Measurements from ENCODE around the gene TMX2. TPM values are rescaled to one million over a fixed set of nuclear protein-coding genes. Genes with fewer than 3 reads are reported as not detected.

TMX2 gene
- total RNA-seq, 1 experiment from 2014 or later, result 138 TPM

GRCh38 chr11:57777969-57778317, 65.5 kb downstream of the TMX2 start:
- intact Hi-C loops (cut with micrococcal nuclease; ENCODE audit: unreplicated experiment), result loop anchor here (1.0 to 10.0 kb wide), 5 partner anchors 17 to 1777 kb away; partner anchors contain the start of genes CTNND1, SELENOH and TNKS1BP1
- Histone ChIP-seq H3K27ac (peak overlapping the region; percentile 93), H4K20me1 (ENCODE audit: insufficient read depth) (0 out of 2 replicates have a peak, but pooled peaks cover 3% of the 10 kb centered on the region), H3K4me3 (peak overlapping the region; percentile 50), H3K4me1 (replicated peaks; ENCODE audit: insufficient read depth) (peaks cover 95% of the 10 kb centered on the region), H3K9me3 (ENCODE audit: insufficient read depth, low read depth) (no peaks in the 10 kb centered on the region), H2AFZ (no peak overlapping the region), H3K27me3 (ENCODE audit: insufficient read depth, low read depth) (no peaks in the 10 kb centered on the region), H3F3A (ENCODE audit: insufficient read depth, low read depth) (peaks cover 83% of the 10 kb centered on the region), H3K4me2 (peak overlapping the region; percentile 91), H3K9me2 (ENCODE audit: insufficient read depth) (no peaks in the 10 kb centered on the region), H3K36me3 (ENCODE audit: low read depth) (peaks cover 11% of the 10 kb centered on the region; the same call in 1 of the 2 replicates), H3K79me2 (ENCODE audit: low read depth) (peaks cover 93% of the 10 kb centered on the region)
- DNase-seq, result peak; percentile 41 to 78
- TF ChIP-seq EZH2 (IDR thresholded peaks at IDR 0.05; ENCODE audit: low read depth), result no peak
- TF ChIP-seq CTCF (conservative IDR thresholded peaks at IDR 0.05), result no peak
- POLR2A ChIA-PET (ENCODE audit: unreplicated experiment), result interaction anchor here (0.6 to 1.8 kb wide), 7 partner anchors 14 to 376 kb away, joined by 3 to 38 read pairs (median 12); partner anchors contain the start of genes CTNND1 and SELENOH
- CTCF ChIA-PET, result interaction anchor here (2.4 to 3.2 kb wide), 2 partner anchors 16 to 23 kb away, joined by 10 to 38 read pairs; partner anchors contain the start of gene CTNND1
- TSS peak; percentile 54 for BruUV-seq (replicated peaks)

- H3K9me2 ChIP-seq (ENCODE audit: insufficient read depth), result no peaks in the 10 kb centered on the region
- H3K36me3 ChIP-seq (ENCODE audit: low read depth), result peaks cover 11% of the 10 kb centered on the region; the same call in 1 of the 2 replicates
- peak overlapping the region; percentile 93 for H3K27ac ChIP-seq
- no peaks in the 10 kb centered on the region for H3K27me3 ChIP-seq (ENCODE audit: insufficient read depth, low read depth)
- intact Hi-C loops (cut with micrococcal nuclease; ENCODE audit: unreplicated experiment), result loop anchor here (1.0 to 10.0 kb wide), 5 partner anchors 17 to 1776 kb away; partner anchors contain the start of genes CTNND1, SELENOH and TNKS1BP1
- DNase-seq, result peak; percentile 98 to 99
- peaks cover 93% of the 10 kb centered on the region for H3K79me2 ChIP-seq (ENCODE audit: low read depth)
- peaks cover 81% of the 10 kb centered on the region for H3F3A ChIP-seq (ENCODE audit: insufficient read depth, low read depth)
- no peak overlapping the region for H2AFZ ChIP-seq
- BruUV-seq (replicated peaks), result no TSS peak
- no peaks in the 10 kb centered on the region for H4K20me1 ChIP-seq (ENCODE audit: insufficient read depth)
- H3K4me2 ChIP-seq, result peak overlapping the region; percentile 91
- POLR2A ChIA-PET (ENCODE audit: unreplicated experiment), result interaction anchor here (0.5 to 1.8 kb wide), 10 partner anchors 15 to 1394 kb away, joined by 3 to 38 read pairs (median 5); partner anchors contain the start of genes CTNND1 and SELENOH
- CTCF ChIA-PET, result interaction anchor here (2.4 to 3.2 kb wide), 2 partner anchors 17 to 22 kb away, joined by 10 to 38 read pairs; partner anchors contain the start of gene CTNND1
- peaks cover 93% of the 10 kb centered on the region for H3K4me1 ChIP-seq (replicated peaks; ENCODE audit: insufficient read depth)
- H3K4me3 ChIP-seq, result peak overlapping the region; percentile 50; the same call in 1 of the 2 replicates
- no peaks in the 10 kb centered on the region for H3K9me3 ChIP-seq (ENCODE audit: insufficient read depth, low read depth)
- TF ChIP-seq EZH2 (IDR thresholded peaks at IDR 0.05; ENCODE audit: low read depth) (no peak), CTCF (conservative IDR thresholded peaks at IDR 0.05) (no peak)
Observed at GRCh38 chr11:57778318-57779037, 66.1 kb downstream of the TMX2 start.

- Histone ChIP-seq H3K4me2 (peak overlapping the region; percentile 91), H3K4me1 (replicated peaks; ENCODE audit: insufficient read depth) (peaks cover 85% of the 10 kb centered on the region), H3K27me3 (ENCODE audit: insufficient read depth, low read depth) (no peaks in the 10 kb centered on the region), H3K9me3 (ENCODE audit: insufficient read depth, low read depth) (no peaks in the 10 kb centered on the region), H3K9me2 (ENCODE audit: insufficient read depth) (no peaks in the 10 kb centered on the region), H3K36me3 (ENCODE audit: low read depth) (peaks cover 6% of the 10 kb centered on the region; the same call in 1 of the 2 replicates), H2AFZ (no peak overlapping the region), H3K4me3 (peak overlapping the region; percentile 50; the same call in 1 of the 2 replicates), H4K20me1 (ENCODE audit: insufficient read depth) (no peaks in the 10 kb centered on the region), H3F3A (ENCODE audit: insufficient read depth, low read depth) (peaks cover 81% of the 10 kb centered on the region), H3K79me2 (ENCODE audit: low read depth) (peaks cover 93% of the 10 kb centered on the region), H3K27ac (peak overlapping the region; percentile 93)
- ChIA-PET POLR2A (ENCODE audit: unreplicated experiment) (interaction anchor here (0.6 to 1.8 kb wide), 7 partner anchors 7 to 1393 kb away, joined by 3 to 21 read pairs (median 12); partner anchors contain the start of gene CTNND1), CTCF (interaction anchor here (0.7 to 3.2 kb wide), 4 partner anchors 15 to 68 kb away, joined by 3 to 38 read pairs (median 10); partner anchors contain the start of genes CTNND1 and MED19)
- BruUV-seq (replicated peaks), result TSS peak; percentile 48
- TF ChIP-seq CTCF (conservative IDR thresholded peaks at IDR 0.05) (0 out of 2 replicates have a peak, but pooled peaks have one; percentile 18), EZH2 (IDR thresholded peaks at IDR 0.05; ENCODE audit: low read depth) (no peak)
- intact Hi-C loops (cut with micrococcal nuclease; ENCODE audit: unreplicated experiment), result loop anchor here (10.0 kb wide), 2 partner anchors 454 to 1776 kb away; partner anchors contain the start of gene TNKS1BP1
- DNase-seq, result peak; percentile 61 to 88
Observed at GRCh38 chr11:57779276-57779675, 66.9 kb downstream of the TMX2 start.

Data from PC-9 (cell line).